ENCODE data around the gene BMPER.

DNA sequence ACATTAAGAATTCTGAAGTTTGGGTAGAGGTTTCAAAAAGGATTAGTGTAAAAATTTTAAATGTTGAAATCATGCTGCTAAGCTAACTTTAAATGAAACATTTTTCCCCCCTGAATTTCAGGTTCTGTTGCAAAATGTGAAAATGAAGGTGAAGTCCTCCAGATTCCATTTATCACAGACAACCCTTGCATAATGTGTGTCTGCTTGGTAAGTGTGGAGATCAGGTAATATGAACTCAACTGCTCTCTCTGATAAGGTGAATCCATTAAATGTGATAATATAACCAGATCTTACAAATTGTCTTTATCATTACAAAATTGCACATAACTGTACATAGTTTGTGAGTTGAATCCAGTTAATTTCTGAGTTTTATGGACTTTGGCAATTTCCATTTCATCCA, 1.4 kb downstream of the BMPER start:
- no peak for TF ChIP-seq CTCF (IDR thresholded peaks at IDR 0.05)
- no peak for TF ChIP-seq POLR2A (IDR thresholded peaks at IDR 0.05)
- no peak for TF ChIP-seq EP300 (IDR thresholded peaks at IDR 0.05)

Data from tibial nerve (tissue), 4 donors.